Naive thymus-derived CD4-positive, alpha-beta T cell (primary cell): ENCODE results near the gene GLDC. TPM values are rescaled to one million over a fixed set of nuclear protein-coding genes. Genes with fewer than 3 reads are reported as not detected.
A peak's percentile ranks its signal among the peaks of the same experiment; 100 is the strongest.
"Not testable (repeated sequence)": the region's sequence is repeated elsewhere in the genome, so short reads cannot be mapped to it uniquely, and the experiment has no call there.

Source experiments
- ATAC-seq: fragments of 150-1000 bp; cut with Tn5 transposase; 2 replicates; pipeline ENCODE4 v1.10.0; 2021; ENCODE audit warnings: mild to moderate bottlenecking, moderate library complexity
- CTCF ChIA-PET: fragments of 350-600 bp; sonication (Branson Sonifier 250); formaldehyde crosslinking; loops from one replicate; lab custom pipeline; 2021; ENCODE audit warnings: antibody characterized with exemption; lab: Charles Lee
- POLR2A ChIA-PET: fragments of 350-600 bp; sonication (Branson Sonifier 250); formaldehyde crosslinking; loops from one replicate; lab custom pipeline; 2021; ENCODE audit warnings: antibody characterized with exemption, inconsistent platforms; lab: Charles Lee
- DNase-seq, 9 donors: peaks; one replicate each; pipeline versions ENCODE4 v3.0.0 to v3.0.0-alpha.2; 2020 to 2022; ENCODE audit warnings: mixed read lengths in 1 of 9
- H3K27ac ChIP-seq: one replicate; pipeline ENCODE4 v1.7.0; 2013; ENCODE audit warnings: mild to moderate bottlenecking, low read depth, low read length, moderate library complexity
- H3K27me3 ChIP-seq, 2 donors: one replicate each; pipeline ENCODE4 v1.7.0; 2013; ENCODE audit warnings: low read length in 2 of 2, mild to moderate bottlenecking in 2 of 2, moderate library complexity in 2 of 2; ENCODE audit not compliant: control insufficient read depth in 2 of 2, insufficient read depth in 2 of 2
- H3K36me3 ChIP-seq, 3 experiments: 1 replicate in 2 of 3; 2 replicates in 1 of 3; pipeline ENCODE4 v1.7.0; 2013; ENCODE audit warnings: low read length in 3 of 3, mild to moderate bottlenecking in 3 of 3, moderate library complexity in 1 of 3; ENCODE audit not compliant: insufficient read depth in 3 of 3, control insufficient read depth in 2 of 3
- H3K4me1 ChIP-seq, 2 donors: one replicate each; pipeline ENCODE4 v1.7.0; 2013; ENCODE audit warnings: low read length in 2 of 2, mild to moderate bottlenecking in 2 of 2, moderate library complexity in 1 of 2; ENCODE audit not compliant: control insufficient read depth in 2 of 2, insufficient read depth in 2 of 2
- H3K4me3 ChIP-seq: 2 replicates; pipeline ENCODE4 v1.7.0; 2013; ENCODE audit warnings: mild to moderate bottlenecking, low read length
- H3K9me3 ChIP-seq, 3 experiments: 1 replicate in 2 of 3; 2 replicates in 1 of 3; pipeline ENCODE4 v1.7.0; 2013; ENCODE audit warnings: low read length in 3 of 3; ENCODE audit not compliant: control insufficient read depth in 2 of 3
- H3K27ac Mint-ChIP-seq, 9 donors: one replicate each; pipeline ENCODE4 v1.8.0; 2020 to 2022; ENCODE audit warnings: mixed read lengths in 9 of 9, mild to moderate bottlenecking in 8 of 9, moderate library complexity in 5 of 9, inconsistent platforms in 2 of 9
- H3K27me3 Mint-ChIP-seq, 5 donors: one replicate each; pipeline ENCODE4 v1.8.0; 2021 to 2022; ENCODE audit warnings: mixed read lengths in 5 of 5, mild to moderate bottlenecking in 1 of 5
- H3K36me3 Mint-ChIP-seq, 5 donors: one replicate each; pipeline ENCODE4 v1.8.0; 2020 to 2022; ENCODE audit warnings: mixed read lengths in 5 of 5, mild to moderate bottlenecking in 3 of 5, inconsistent platforms in 1 of 5
- H3K4me1 Mint-ChIP-seq, 7 donors: one replicate each; pipeline ENCODE4 v1.8.0; 2020 to 2022; ENCODE audit warnings: mixed read lengths in 7 of 7, mild to moderate bottlenecking in 3 of 7, inconsistent platforms in 1 of 7
- H3K4me3 Mint-ChIP-seq, 10 donors: one replicate each; pipeline ENCODE4 v1.8.0; 2020 to 2022; ENCODE audit warnings: mild to moderate bottlenecking in 10 of 10, mixed read lengths in 10 of 10, moderate library complexity in 6 of 10, inconsistent platforms in 2 of 10
- H3K9me3 Mint-ChIP-seq, 11 donors: one replicate each; pipeline ENCODE4 v1.8.0; 2020 to 2022; ENCODE audit warnings: mixed read lengths in 11 of 11, mild to moderate bottlenecking in 4 of 11, inconsistent platforms in 1 of 11, moderate library complexity in 1 of 11
- intact Hi-C, 2 donors: fragments of 100-400 bp; cut with micrococcal nuclease; formaldehyde crosslinking; loops; one replicate each; pipeline ENCODE4 v1.15.1; 2023
- polyA plus RNA-seq, 2 donors: library from polyadenylated mRNA; unstranded; fragments of 300-500 nt; fragmentation: Illumina TruSeq; gene quantifications; one replicate each; pipeline ENCODE4 v1.2.3, GENCODE V29; 2021
- total RNA-seq, 6 experiments: library from RNA in 5 of 6; stranded (reverse) in 5 of 6; gene quantifications; 1 replicate in 5 of 6; 2 replicates in 1 of 6; pipeline ENCODE4 v1.2.3 and lab custom pipeline; 2021 to 2026

Gene GLDC
- total and polyA plus RNA-seq, 7 experiments from 2014 or later: 0.56 to 2.2 (median 2.0) TPM; not detected in 4

DNA sequence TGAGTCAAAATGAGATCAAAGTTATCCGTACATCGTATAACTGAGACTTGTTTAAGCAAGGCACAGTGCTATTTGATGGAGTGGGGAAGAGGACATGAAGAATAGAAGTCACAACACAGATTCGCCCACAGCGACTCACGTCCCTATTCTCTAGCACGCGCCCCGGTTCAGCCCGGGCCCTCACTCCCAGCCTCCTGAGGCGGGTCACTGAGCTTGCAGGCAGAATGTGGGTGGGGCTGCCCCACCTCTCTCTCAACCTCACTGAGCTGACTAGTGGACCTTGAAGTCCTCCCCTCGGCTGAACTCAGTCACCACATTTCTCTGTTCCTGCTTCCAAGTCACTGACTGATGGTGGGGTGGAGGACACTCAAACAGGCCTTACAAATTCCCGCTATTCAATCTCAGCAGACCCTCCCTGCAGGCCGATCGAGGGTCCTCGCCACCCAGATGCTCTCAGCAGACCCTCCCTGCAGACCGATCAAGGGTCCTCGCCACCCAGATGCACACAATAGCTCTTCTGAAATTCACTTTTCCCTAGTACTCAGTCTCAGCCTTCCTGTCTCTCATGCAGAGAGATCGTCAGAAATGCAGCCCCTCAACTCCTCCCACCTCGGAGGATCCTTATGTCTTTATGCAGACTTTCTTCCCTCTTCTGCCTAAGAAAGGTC, 12.9 kb downstream of the GLDC start:
- Histone ChIP-seq H3K27ac (no peak overlapping the region), H3K36me3 (no peaks in the 10 kb centered on the region), H3K4me3 (no peak overlapping the region), H3K4me1 (no peaks in the 10 kb centered on the region), H3K27me3 (no peaks in the 10 kb centered on the region), H3K9me3 (no peaks in the 10 kb centered on the region)
- intact Hi-C loops: no loop called here
- POLR2A ChIA-PET: no interaction called here
- Mint-ChIP-seq H3K4me3 (no peak overlapping the region), H3K36me3 (no peaks in the 10 kb centered on the region), H3K4me1 (peaks cover 0 to 8% (median 0%) of the 10 kb centered on the region in 7 donors), H3K9me3 (no peaks in the 10 kb centered on the region), H3K27ac (no peak overlapping the region), H3K27me3 (peaks cover 7 to 18% (median 12%) of the 10 kb centered on the region in 5 donors)
- CTCF ChIA-PET: no interaction called here
- ATAC-seq: peak; percentile 29
- no peak for DNase-seq

DNA sequence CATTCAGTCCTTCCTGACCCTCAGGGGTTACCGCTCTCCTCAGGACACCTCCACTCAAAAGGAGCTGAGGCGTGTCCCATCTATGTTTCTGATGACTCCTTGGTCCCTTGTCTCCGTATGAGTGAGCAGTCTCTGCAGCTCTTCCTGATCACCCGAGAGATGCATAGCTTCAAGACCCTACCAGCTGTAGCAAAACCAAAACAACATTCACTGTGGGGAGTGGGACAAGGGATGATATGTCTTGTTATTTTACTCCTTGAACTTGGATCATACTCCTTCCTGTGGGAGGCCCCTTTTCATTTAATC, 14.4 kb downstream of the GLDC start:
- Mint-ChIP-seq H3K27me3 (peaks cover 13 to 25% (median 15%) of the 10 kb centered on the region in 5 donors), H3K36me3 (no peaks in the 10 kb centered on the region), H3K4me3 (no peak overlapping the region), H3K4me1 (peaks cover 0 to 8% (median 0%) of the 10 kb centered on the region in 7 donors), H3K9me3 (no peaks in the 10 kb centered on the region), H3K27ac (no peak overlapping the region)
- ATAC-seq (no peak), DNase-seq (no peak)
- ChIA-PET CTCF (interaction anchor here (0.5 kb wide), 1 partner anchor 422 kb away, joined by 4 read pairs; no protein-coding TSS in a partner anchor), POLR2A (no interaction called here)
- intact Hi-C loops: no loop called here
- Histone ChIP-seq H3K4me1 (no peaks in the 10 kb centered on the region), H3K9me3 (no peaks in the 10 kb centered on the region), H3K4me3 (no peak overlapping the region), H3K27ac (no peak overlapping the region), H3K36me3 (no peaks in the 10 kb centered on the region), H3K27me3 (no peaks in the 10 kb centered on the region)

DNA sequence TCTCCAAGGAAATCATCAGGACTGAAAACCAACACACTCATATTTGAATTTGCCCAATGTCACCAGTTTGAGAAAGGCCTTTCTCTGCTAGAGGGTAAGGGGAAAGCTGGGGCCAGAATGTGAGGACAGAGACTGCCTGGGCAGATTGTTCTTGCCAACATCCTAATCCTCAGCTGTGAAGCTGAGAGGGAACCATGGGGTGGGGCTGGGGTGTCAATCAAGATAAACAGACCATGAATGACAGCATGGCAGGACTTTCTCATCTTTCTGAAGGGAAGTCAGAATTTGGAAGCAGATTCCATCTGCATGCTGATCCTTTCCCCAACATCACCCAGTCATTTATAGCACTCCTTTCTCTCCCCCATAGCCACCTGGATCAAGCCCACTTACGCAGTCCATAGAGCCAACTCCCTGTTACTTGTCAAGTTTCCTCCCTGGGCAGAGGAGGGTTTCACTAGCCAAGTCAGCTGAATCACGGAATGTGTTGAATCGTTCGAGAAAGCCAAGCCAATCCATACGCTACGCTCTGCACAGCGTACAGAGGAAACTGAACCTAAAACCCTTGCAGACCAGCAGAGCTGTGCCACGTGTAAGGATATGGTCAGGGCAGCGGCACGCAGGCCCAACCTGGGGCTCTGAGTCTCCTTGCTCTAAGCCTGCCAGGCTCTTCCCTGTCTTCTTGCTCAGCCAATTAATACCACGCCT, 14.9 kb downstream of the GLDC start:
- Mint-ChIP-seq H3K4me1 (peaks cover 0 to 8% (median 0%) of the 10 kb centered on the region in 7 donors), H3K27me3 (peaks cover 14 to 30% (median 16%) of the 10 kb centered on the region in 5 donors), H3K9me3 (no peaks in the 10 kb centered on the region), H3K36me3 (no peaks in the 10 kb centered on the region), H3K4me3 (peak overlapping the region in 1 of 10 donors; percentile 4), H3K27ac (no peak overlapping the region)
- ChIA-PET POLR2A (no interaction called here), CTCF (no interaction called here)
- ATAC-seq (peak; percentile 57), DNase-seq (no peak)
- Histone ChIP-seq H3K36me3 (no peaks in the 10 kb centered on the region), H3K9me3 (no peaks in the 10 kb centered on the region), H3K27ac (no peak overlapping the region), H3K4me3 (no peak overlapping the region), H3K4me1 (no peaks in the 10 kb centered on the region), H3K27me3 (no peaks in the 10 kb centered on the region)
- intact Hi-C loops: no loop called here

DNA sequence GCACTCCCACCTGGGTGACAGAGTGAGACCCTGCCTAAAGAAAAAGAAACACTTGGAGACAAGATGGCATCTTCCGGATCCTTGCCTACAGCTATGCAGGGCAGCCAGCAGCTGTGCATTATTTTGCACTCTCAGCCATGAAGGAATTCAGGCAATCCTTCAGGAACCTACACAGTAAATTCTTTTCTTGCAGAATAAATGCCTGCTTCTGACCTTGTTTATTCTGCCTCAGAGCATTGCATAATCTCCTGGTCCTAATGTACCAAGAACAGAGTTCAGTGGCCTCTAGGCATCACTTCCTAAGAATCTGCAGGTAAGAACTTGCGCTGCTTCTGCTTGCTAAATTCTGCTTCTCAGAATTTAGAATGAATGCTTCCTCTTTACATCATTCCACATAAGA, 16.8 kb downstream of the GLDC start:
- H3K9me3 Mint-ChIP-seq: peaks cover 0 to 5% (median 0%) of the 10 kb centered on the region in 11 donors
- Histone ChIP-seq H3K36me3 (no peaks in the 10 kb centered on the region), H3K4me3 (no peak overlapping the region), H3K27me3 (no peaks in the 10 kb centered on the region), H3K9me3 (no peaks in the 10 kb centered on the region), H3K27ac (no peak overlapping the region), H3K4me1 (no peaks in the 10 kb centered on the region)
- no peaks in the 10 kb centered on the region for H3K36me3 Mint-ChIP-seq
- H3K27ac Mint-ChIP-seq: no peak overlapping the region
- no peak overlapping the region for H3K4me3 Mint-ChIP-seq
- ChIA-PET CTCF (no interaction called here), POLR2A (no interaction called here)
- ATAC-seq (no peak), DNase-seq (no peak)
- H3K4me1 Mint-ChIP-seq: peaks cover 0 to 8% (median 0%) of the 10 kb centered on the region in 7 donors
- peaks cover 11 to 27% (median 19%) of the 10 kb centered on the region in 5 donors for H3K27me3 Mint-ChIP-seq
- intact Hi-C loops: no loop called here

DNA sequence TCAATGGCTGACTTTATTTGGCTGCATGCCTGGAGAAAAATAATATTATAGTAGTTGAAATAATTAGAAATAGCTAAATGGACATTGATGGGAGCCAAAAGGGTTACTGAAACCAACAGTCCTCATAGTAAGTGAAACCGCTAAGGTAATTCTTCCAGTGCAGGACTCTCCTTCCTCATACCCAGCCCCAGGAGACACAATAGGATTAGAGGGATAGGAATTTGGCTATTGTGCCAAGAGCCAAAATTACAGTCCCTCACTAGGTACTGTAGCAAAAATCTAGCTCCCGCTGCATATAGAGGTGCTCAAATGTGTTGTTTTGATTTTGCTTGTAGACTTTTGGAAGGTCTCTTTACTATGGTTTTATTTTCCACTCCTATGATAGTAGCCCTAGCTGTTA, 20.2 kb downstream of the GLDC start:
- Mint-ChIP-seq H3K27me3 (peaks cover 8 to 23% (median 19%) of the 10 kb centered on the region in 5 donors), H3K4me3 (no peak overlapping the region), H3K27ac (no peak overlapping the region), H3K4me1 (no peaks in the 10 kb centered on the region), H3K36me3 (peaks cover 0 to 3% (median 0%) of the 10 kb centered on the region in 5 donors), H3K9me3 (peaks cover 0 to 16% (median 2%) of the 10 kb centered on the region in 11 donors)
- POLR2A ChIA-PET: no interaction called here
- Histone ChIP-seq H3K36me3 (no peaks in the 10 kb centered on the region), H3K27me3 (no peaks in the 10 kb centered on the region), H3K4me1 (no peaks in the 10 kb centered on the region), H3K4me3 (no peak overlapping the region), H3K27ac (no peak overlapping the region), H3K9me3 (no peaks in the 10 kb centered on the region)
- ATAC-seq (no peak), DNase-seq (no peak)
- CTCF ChIA-PET: no interaction called here
- intact Hi-C loops: no loop called here

DNA sequence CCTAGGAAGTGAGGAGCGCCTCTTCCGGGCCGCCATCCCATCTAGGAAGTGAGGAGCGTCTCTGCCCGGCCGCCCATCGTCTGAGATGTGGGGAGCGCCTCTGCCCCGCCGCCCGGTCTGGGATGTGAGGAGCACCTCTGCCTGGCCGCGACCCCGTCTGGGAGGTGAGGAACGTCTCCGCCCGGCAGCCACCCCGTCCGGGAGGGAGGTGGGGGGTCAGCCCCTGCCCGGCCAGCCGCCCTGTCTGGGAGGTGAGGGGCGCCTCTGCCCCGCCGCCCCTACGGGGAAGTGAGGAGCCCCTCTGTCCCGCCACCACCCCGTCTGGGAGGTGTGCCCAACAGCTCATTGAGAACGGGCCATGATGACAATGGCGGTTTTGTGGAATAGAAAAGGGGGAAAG, 22.7 kb downstream of the GLDC start:
- H3K9me3 Mint-ChIP-seq: peaks cover 0 to 16% (median 2%) of the 10 kb centered on the region in 11 donors
- H3K36me3 ChIP-seq, CTCF ChIA-PET, H3K4me3 Mint-ChIP-seq, DNase-seq, H3K4me1 Mint-ChIP-seq, H3K36me3 Mint-ChIP-seq, intact Hi-C loops, ATAC-seq, H3K4me1 ChIP-seq, H3K27ac Mint-ChIP-seq, H3K27ac ChIP-seq, H3K9me3 ChIP-seq, H3K27me3 ChIP-seq, H3K4me3 ChIP-seq, POLR2A ChIA-PET: not testable (repeated sequence)
- peaks cover 9 to 21% (median 17%) of the 10 kb centered on the region in 5 donors for H3K27me3 Mint-ChIP-seq
